HEK293 (cell line): ENCODE measurements around the gene DCAF5.
A peak's percentile ranks its signal among the peaks of the same experiment; 100 is the strongest.

Source experiments
- CTCF ChIA-PET: fragments of 350-600 bp; formaldehyde crosslinking; extraction: SDS; loops from one replicate; lab custom pipeline; 2021; ENCODE audit warnings: antibody characterized with exemption; lab: Yijun Ruan, JAX
- POLR2A ChIA-PET: fragments of 300-600 bp; formaldehyde crosslinking; extraction: SDS; loops from one replicate; lab custom pipeline; 2020; ENCODE audit warnings: antibody characterized with exemption, inconsistent platforms; lab: Yijun Ruan, JAX
- H3K27ac ChIP-seq: fragments of 200-500 bp; sonication (Bioruptor generic); 2 replicates; pipeline ENCODE4 v1.5.1; 2014; ENCODE audit warnings: low read depth, low read length, control low read depth, inconsistent platforms; ENCODE audit errors: extremely low read depth
- H3K36me3 ChIP-seq, 2 experiments: fragments of 200-500 bp in 1 of 2; sonication (Bioruptor generic) in 1 of 2; 1 replicate in 1 of 2; 2 replicates in 1 of 2; pipeline ENCODE4 v1.5.1; 2014 to 2017; ENCODE audit warnings: inconsistent platforms in 2 of 2, low read length in 2 of 2; ENCODE audit not compliant: control insufficient read depth in 2 of 2, insufficient read depth in 1 of 2
- H3K4me1 ChIP-seq: fragments of 200-500 bp; sonication (Bioruptor generic); 2 replicates; pipeline ENCODE4 v1.5.1; 2014; ENCODE audit warnings: mild to moderate bottlenecking, low read length, inconsistent platforms; ENCODE audit not compliant: control insufficient read depth, insufficient read depth
- H3K4me3 ChIP-seq: 2 replicates; pipeline ENCODE4 v1.5.1; 2011; ENCODE audit warnings: low read depth, mild to moderate bottlenecking, control low read depth, low read length, moderate library complexity
- H3K9me3 ChIP-seq: fragments of 200-500 bp; sonication (Bioruptor generic); 2 replicates; pipeline ENCODE4 v1.5.1; 2014; ENCODE audit warnings: low read depth, low read length, inconsistent platforms; ENCODE audit not compliant: control insufficient read depth, insufficient read depth
- GLI4 ChIP-seq: fragments of 450-650 bp; formaldehyde crosslinking; IDR thresholded peaks from 2 replicates; pipeline ENCODE4 v1.5.1; 2016; ENCODE audit warnings: missing biosample characterization, missing genetic modification characterization
- KLF1 ChIP-seq: fragments of 450-650 bp; formaldehyde crosslinking; IDR thresholded peaks from 2 replicates; pipeline ENCODE4 v1.5.1; 2016; ENCODE audit warnings: missing biosample characterization, missing genetic modification characterization
- PRDM10 ChIP-seq: fragments of 450-650 bp; formaldehyde crosslinking; IDR thresholded peaks from 2 replicates; pipeline ENCODE4 v1.5.1; 2016; ENCODE audit warnings: missing biosample characterization, missing genetic modification characterization
- RBAK ChIP-seq: fragments of 450-650 bp; formaldehyde crosslinking; IDR thresholded peaks from 2 replicates; pipeline ENCODE4 v1.5.1; 2016; ENCODE audit warnings: missing biosample characterization, missing genetic modification characterization
- ZFP41 ChIP-seq: fragments of 450-650 bp; formaldehyde crosslinking; IDR thresholded peaks from 2 replicates; pipeline ENCODE4 v1.5.1; 2016; ENCODE audit warnings: missing biosample characterization, missing genetic modification characterization, borderline replicate concordance
- ZFP69B ChIP-seq: fragments of 450-650 bp; formaldehyde crosslinking; IDR thresholded peaks from 2 replicates; pipeline ENCODE4 v1.5.1; 2016; ENCODE audit warnings: missing biosample characterization, missing genetic modification characterization
- ZNF211 ChIP-seq: fragments of 450-650 bp; formaldehyde crosslinking; IDR thresholded peaks from 2 replicates; pipeline ENCODE4 v1.5.1; 2016; ENCODE audit warnings: low read depth, missing biosample characterization, missing genetic modification characterization
- ZNF223 ChIP-seq: fragments of 450-650 bp; formaldehyde crosslinking; IDR thresholded peaks from 2 replicates; pipeline ENCODE4 v1.5.1; 2016; ENCODE audit warnings: missing biosample characterization, missing genetic modification characterization
- ZNF394 ChIP-seq: fragments of 450-650 bp; formaldehyde crosslinking; IDR thresholded peaks from 2 replicates; pipeline ENCODE4 v1.5.1; 2016; ENCODE audit warnings: missing biosample characterization, missing genetic modification characterization, mild to moderate bottlenecking, moderate library complexity, borderline replicate concordance
- ZNF426 ChIP-seq: fragments of 450-650 bp; formaldehyde crosslinking; IDR thresholded peaks from 2 replicates; pipeline ENCODE4 v1.5.1; 2017; ENCODE audit warnings: missing biosample characterization, missing genetic modification characterization, mild to moderate bottlenecking, inconsistent platforms, moderate library complexity
- ZNF510 ChIP-seq: fragments of 450-650 bp; formaldehyde crosslinking; IDR thresholded peaks from 2 replicates; pipeline ENCODE4 v1.5.1; 2018; ENCODE audit warnings: mild to moderate bottlenecking, missing genetic modification characterization, missing biosample characterization; ENCODE audit not compliant: insufficient replicate concordance
- ZNF514 ChIP-seq: fragments of 450-650 bp; formaldehyde crosslinking; IDR thresholded peaks from 2 replicates; pipeline ENCODE4 v1.5.1; 2016; ENCODE audit warnings: missing biosample characterization, missing genetic modification characterization
- ZNF560 ChIP-seq: fragments of 450-650 bp; formaldehyde crosslinking; IDR thresholded peaks from 2 replicates; pipeline ENCODE4 v1.5.1; 2017; ENCODE audit warnings: missing biosample characterization, missing genetic modification characterization, borderline replicate concordance
- ZNF596 ChIP-seq: fragments of 450-650 bp; IDR thresholded peaks from 2 replicates; pipeline ENCODE4 v1.5.0; 2018; ENCODE audit warnings: missing biosample characterization, mild to moderate bottlenecking, missing genetic modification characterization, moderate library complexity
- ZNF624 ChIP-seq: fragments of 450-650 bp; formaldehyde crosslinking; IDR thresholded peaks from 2 replicates; pipeline ENCODE4 v1.5.1; 2017; ENCODE audit warnings: missing biosample characterization, missing genetic modification characterization
- ZNF629 ChIP-seq: fragments of 450-650 bp; formaldehyde crosslinking; IDR thresholded peaks from 2 replicates; pipeline ENCODE4 v1.5.1; 2017; ENCODE audit warnings: missing biosample characterization, missing genetic modification characterization
- ZNF660 ChIP-seq: fragments of 450-650 bp; IDR thresholded peaks from 2 replicates; pipeline ENCODE4 v1.5.1; 2018; ENCODE audit warnings: missing biosample characterization, mild to moderate bottlenecking, missing genetic modification characterization
- ZNF768 ChIP-seq: fragments of 450-650 bp; formaldehyde crosslinking; IDR thresholded peaks from 2 replicates; pipeline ENCODE4 v1.5.1; 2018; ENCODE audit warnings: missing biosample characterization, mild to moderate bottlenecking, missing genetic modification characterization
- ZNF785 ChIP-seq: fragments of 450-650 bp; formaldehyde crosslinking; IDR thresholded peaks from 2 replicates; pipeline ENCODE4 v1.5.1; 2016; ENCODE audit warnings: missing biosample characterization, missing genetic modification characterization
- ZSCAN4 ChIP-seq: fragments of 450-650 bp; formaldehyde crosslinking; IDR thresholded peaks from 2 replicates; pipeline ENCODE4 v1.5.1; 2017; ENCODE audit warnings: missing biosample characterization, missing genetic modification characterization
- TF ChIP-seq, protein P1 (sequence below): fragments of 450-650 bp; formaldehyde crosslinking; IDR thresholded peaks from 2 replicates; pipeline ENCODE4 v1.5.1; 2016; ENCODE audit warnings: missing biosample characterization, missing genetic modification characterization, low read depth

DCAF5 gene, protein sequence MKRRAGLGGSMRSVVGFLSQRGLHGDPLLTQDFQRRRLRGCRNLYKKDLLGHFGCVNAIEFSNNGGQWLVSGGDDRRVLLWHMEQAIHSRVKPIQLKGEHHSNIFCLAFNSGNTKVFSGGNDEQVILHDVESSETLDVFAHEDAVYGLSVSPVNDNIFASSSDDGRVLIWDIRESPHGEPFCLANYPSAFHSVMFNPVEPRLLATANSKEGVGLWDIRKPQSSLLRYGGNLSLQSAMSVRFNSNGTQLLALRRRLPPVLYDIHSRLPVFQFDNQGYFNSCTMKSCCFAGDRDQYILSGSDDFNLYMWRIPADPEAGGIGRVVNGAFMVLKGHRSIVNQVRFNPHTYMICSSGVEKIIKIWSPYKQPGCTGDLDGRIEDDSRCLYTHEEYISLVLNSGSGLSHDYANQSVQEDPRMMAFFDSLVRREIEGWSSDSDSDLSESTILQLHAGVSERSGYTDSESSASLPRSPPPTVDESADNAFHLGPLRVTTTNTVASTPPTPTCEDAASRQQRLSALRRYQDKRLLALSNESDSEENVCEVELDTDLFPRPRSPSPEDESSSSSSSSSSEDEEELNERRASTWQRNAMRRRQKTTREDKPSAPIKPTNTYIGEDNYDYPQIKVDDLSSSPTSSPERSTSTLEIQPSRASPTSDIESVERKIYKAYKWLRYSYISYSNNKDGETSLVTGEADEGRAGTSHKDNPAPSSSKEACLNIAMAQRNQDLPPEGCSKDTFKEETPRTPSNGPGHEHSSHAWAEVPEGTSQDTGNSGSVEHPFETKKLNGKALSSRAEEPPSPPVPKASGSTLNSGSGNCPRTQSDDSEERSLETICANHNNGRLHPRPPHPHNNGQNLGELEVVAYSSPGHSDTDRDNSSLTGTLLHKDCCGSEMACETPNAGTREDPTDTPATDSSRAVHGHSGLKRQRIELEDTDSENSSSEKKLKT

GRCh38 chr14:69152902-69153151 is at the start of gene DCAF5:
DCAF5 (minus strand) TSS chr14:69153119; CDS start chr14:69152978, 141 bp downstream.
- H3K27ac ChIP-seq = peak within 1 kb of the TSS; percentile 96
- peak within 1 kb of the TSS; percentile 92 for H3K4me3 ChIP-seq
- ChIA-PET CTCF (interaction anchor here (1.9 to 4.4 kb wide), 2 partner anchors 20 to 24 kb away, joined by 5 to 24 read pairs; no protein-coding TSS in a partner anchor), POLR2A (interaction anchor here (0.7 to 1.2 kb wide), 4 partner anchors 9 to 245 kb away, joined by 3 to 9 read pairs (median 4); partner anchors contain the start of genes ERH, EXD2 and SLC39A9)
- TF ChIP-seq ZNF629 (tag by site-specific recombination) = no peak
- peak; percentile 64; the same call in 1 of the 2 replicates for TF ChIP-seq ZFP69B (tag by site-specific recombination)
- 0 out of 2 replicates have a peak, but pooled peaks have one; percentile 29 for TF ChIP-seq ZNF596
- peaks cover 0 to 15% of the 10 kb centered on the region in 2 experiments; a peak in 2 of 3 replicates for H3K36me3 ChIP-seq
- peaks cover 19% of the 10 kb centered on the region for H3K4me1 ChIP-seq
- no peaks in the 10 kb centered on the region for H3K9me3 ChIP-seq

- 0 out of 2 replicates have a peak, but pooled peaks have one; percentile 22 for TF ChIP-seq ZNF629 (tag by site-specific recombination)
- no peak for TF ChIP-seq ZNF426
- TF ChIP-seq, protein P1, sequence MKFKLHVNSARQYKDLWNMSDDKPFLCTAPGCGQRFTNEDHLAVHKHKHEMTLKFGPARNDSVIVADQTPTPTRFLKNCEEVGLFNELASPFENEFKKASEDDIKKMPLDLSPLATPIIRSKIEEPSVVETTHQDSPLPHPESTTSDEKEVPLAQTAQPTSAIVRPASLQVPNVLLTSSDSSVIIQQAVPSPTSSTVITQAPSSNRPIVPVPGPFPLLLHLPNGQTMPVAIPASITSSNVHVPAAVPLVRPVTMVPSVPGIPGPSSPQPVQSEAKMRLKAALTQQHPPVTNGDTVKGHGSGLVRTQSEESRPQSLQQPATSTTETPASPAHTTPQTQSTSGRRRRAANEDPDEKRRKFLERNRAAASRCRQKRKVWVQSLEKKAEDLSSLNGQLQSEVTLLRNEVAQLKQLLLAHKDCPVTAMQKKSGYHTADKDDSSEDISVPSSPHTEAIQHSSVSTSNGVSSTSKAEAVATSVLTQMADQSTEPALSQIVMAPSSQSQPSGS (tag by site-specific recombination) = 0 out of 2 replicates have a peak, but pooled peaks have one; percentile 7
- Histone ChIP-seq H3K36me3 (peaks cover 0 to 6% of the 10 kb centered on the region in 2 experiments; a peak in 2 of 3 replicates), H3K27ac (no peak overlapping the region), H3K4me3 (no peak overlapping the region), H3K9me3 (no peaks in the 10 kb centered on the region), H3K4me1 (peaks cover 5% of the 10 kb centered on the region)
- POLR2A ChIA-PET = interaction anchor here (1.4 kb wide), 1 partner anchor 47 kb away, joined by 3 read pairs; the partner anchor contains the start of gene DCAF5
- CTCF ChIA-PET = interaction anchor here (0.6 kb wide), 1 partner anchor 81 kb away, joined by 3 read pairs; no protein-coding TSS in a partner anchor
These were observed 46.9 kb upstream of the DCAF5 start for GRCh38 chr14:69199786-69200185.

DNA sequence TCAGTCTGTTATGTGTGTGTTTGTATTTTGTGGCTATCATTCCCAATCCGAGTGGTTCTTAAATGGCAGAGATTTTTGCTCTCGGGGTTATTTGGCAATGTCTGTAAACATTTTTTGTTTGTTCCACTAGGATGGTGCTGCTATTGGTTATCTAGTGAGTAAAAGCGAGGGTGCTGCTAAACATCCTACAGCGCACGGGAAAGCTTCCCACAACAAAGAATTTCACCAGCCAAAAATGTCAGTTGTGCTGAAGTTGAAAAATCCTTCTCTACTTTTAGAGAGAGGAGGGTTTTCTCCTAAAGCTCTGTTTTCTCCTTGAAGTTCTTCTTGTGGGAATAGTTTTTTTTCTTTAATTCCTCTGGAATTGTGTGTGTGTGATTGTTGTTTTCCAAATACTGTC is 40.8 kb upstream of the DCAF5 start:
- H3K27ac ChIP-seq = no peak overlapping the region
- peaks cover 8% of the 10 kb centered on the region for H3K4me1 ChIP-seq
- ChIA-PET POLR2A (no interaction called here), CTCF (no interaction called here)
- peaks cover 0 to 6% of the 10 kb centered on the region in 2 experiments; a peak in 1 of 3 replicates for H3K36me3 ChIP-seq
- TF ChIP-seq RBAK (tag by site-specific recombination) (no peak), ZNF624 (tag by site-specific recombination) (no peak), ZNF560 (tag by site-specific recombination) (no peak), ZNF510 (tag by site-specific recombination) (no peak), ZNF426 (no peak), PRDM10 (tag by site-specific recombination) (no peak), ZSCAN4 (tag by site-specific recombination) (no peak), KLF1 (tag by site-specific recombination) (no peak), ZNF768 (tag by site-specific recombination) (no peak), ZNF660 (tag by site-specific recombination) (no peak), ZFP41 (tag by site-specific recombination) (no peak), ZFP69B (tag by site-specific recombination) (no peak), ZNF211 (no peak), ZNF514 (tag by site-specific recombination) (no peak), ZNF223 (no peak), GLI4 (tag by site-specific recombination) (no peak), ZNF785 (tag by site-specific recombination) (no peak), ZNF394 (no peak)
- H3K4me3 ChIP-seq = no peak overlapping the region
- H3K9me3 ChIP-seq = no peaks in the 10 kb centered on the region
